Vagina (tissue), 2 donors: ENCODE results near the gene PSAPL1.

Experiments
- POLR2A ChIP-seq, 2 donors: fragments of 450-650 bp; IDR thresholded peaks; one replicate each; pipeline ENCODE4 v1.6.1; 2017; ENCODE audit warnings: antibody characterized with exemption in 2 of 2, mild to moderate bottlenecking in 2 of 2, moderate library complexity in 2 of 2
- POLR2AphosphoS5 ChIP-seq, 2 donors: sonication (generic); formaldehyde crosslinking; IDR thresholded peaks; one replicate each; pipeline ENCODE4 v1.9.0; 2017; ENCODE audit warnings: antibody characterized with exemption in 2 of 2, mild to moderate bottlenecking in 2 of 2, low read depth in 1 of 2; ENCODE audit not compliant: insufficient read depth in 1 of 2
- TF ChIP-seq, protein P1 (sequence below), 3 experiments: fragments of 450-650 bp in 2 of 3; fragments of 200-600 bp in 1 of 3; sonication (generic) in 1 of 3; IDR thresholded peaks; one replicate each; pipeline ENCODE4 v1.5.1; 2017 to 2019; ENCODE audit warnings: antibody characterized with exemption in 3 of 3, mild to moderate bottlenecking in 2 of 3, moderate library complexity in 2 of 3

DNA sequence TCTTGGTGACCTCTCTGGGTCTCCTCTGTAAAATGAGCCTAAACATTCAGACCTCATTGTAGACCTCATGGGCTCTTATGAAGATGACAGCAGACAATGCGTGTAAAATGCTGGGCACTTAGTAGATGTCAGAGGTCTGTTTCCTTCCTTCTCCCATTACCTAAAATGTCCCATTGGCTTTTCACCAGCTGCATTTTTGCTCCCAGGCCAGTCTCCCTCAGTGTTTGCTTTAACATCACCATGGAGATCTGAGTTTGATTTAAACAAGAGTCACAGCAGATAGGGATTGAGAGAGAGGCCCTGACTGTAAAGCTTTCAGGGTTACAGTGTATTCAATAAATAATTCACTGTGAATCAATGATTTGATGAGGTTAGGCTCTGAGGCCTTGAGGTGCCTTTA, 24.3 kb downstream of the PSAPL1 start:
- no peak for TF ChIP-seq POLR2A (IDR thresholded peaks at IDR 0.05)
- TF ChIP-seq POLR2AphosphoS5 (IDR thresholded peaks at IDR 0.05; ENCODE audit: insufficient read depth in 1 of 2, low read depth in 1 of 2) = no peak
- TF ChIP-seq, protein P1, sequence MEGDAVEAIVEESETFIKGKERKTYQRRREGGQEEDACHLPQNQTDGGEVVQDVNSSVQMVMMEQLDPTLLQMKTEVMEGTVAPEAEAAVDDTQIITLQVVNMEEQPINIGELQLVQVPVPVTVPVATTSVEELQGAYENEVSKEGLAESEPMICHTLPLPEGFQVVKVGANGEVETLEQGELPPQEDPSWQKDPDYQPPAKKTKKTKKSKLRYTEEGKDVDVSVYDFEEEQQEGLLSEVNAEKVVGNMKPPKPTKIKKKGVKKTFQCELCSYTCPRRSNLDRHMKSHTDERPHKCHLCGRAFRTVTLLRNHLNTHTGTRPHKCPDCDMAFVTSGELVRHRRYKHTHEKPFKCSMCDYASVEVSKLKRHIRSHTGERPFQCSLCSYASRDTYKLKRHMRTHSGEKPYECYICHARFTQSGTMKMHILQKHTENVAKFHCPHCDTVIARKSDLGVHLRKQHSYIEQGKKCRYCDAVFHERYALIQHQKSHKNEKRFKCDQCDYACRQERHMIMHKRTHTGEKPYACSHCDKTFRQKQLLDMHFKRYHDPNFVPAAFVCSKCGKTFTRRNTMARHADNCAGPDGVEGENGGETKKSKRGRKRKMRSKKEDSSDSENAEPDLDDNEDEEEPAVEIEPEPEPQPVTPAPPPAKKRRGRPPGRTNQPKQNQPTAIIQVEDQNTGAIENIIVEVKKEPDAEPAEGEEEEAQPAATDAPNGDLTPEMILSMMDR (IDR thresholded peaks at IDR 0.05) = no peak
